ENCODE measurements around the gene COX19.

The COX19 gene

GRCh38 chr7:937856-938484 lies 37.4 kb downstream of the COX19 start:
- no peak overlapping the region for H3K4me3 ChIP-seq (ENCODE audit: extremely low read depth, insufficient read depth, low read length, poor library complexity, severe bottlenecking)
- H3K4me1 ChIP-seq (ENCODE audit: control insufficient read depth, insufficient read depth, low read length, poor library complexity, severe bottlenecking), result peaks cover 4% of the 10 kb centered on the region
- WGBS, 2 experiments (ENCODE audit: insufficient coverage in 2 of 2), result 87 to 93% methylated on average over 12 to 15 of the region's 16 CpGs
- H3K36me3 ChIP-seq (ENCODE audit: control insufficient read depth, insufficient read depth, low read length), result no peaks in the 10 kb centered on the region
- peaks cover 5% of the 10 kb centered on the region for H3K9me3 ChIP-seq (ENCODE audit: control insufficient read depth, low read length)
- H3K27ac ChIP-seq (ENCODE audit: low read depth, low read length, severe bottlenecking), result no peak overlapping the region

- 86 to 90% methylated on average over 14 to 19 of the region's 22 CpGs for WGBS, 2 experiments (ENCODE audit: insufficient coverage in 2 of 2)
- Histone ChIP-seq H3K9me3 (ENCODE audit: control insufficient read depth, low read length) (peaks cover 5% of the 10 kb centered on the region), H3K4me1 (ENCODE audit: control insufficient read depth, insufficient read depth, low read length, poor library complexity, severe bottlenecking) (peaks cover 4% of the 10 kb centered on the region), H3K27ac (ENCODE audit: low read depth, low read length, severe bottlenecking) (no peak overlapping the region), H3K4me3 (ENCODE audit: extremely low read depth, insufficient read depth, low read length, poor library complexity, severe bottlenecking) (no peak overlapping the region), H3K36me3 (ENCODE audit: control insufficient read depth, insufficient read depth, low read length) (no peaks in the 10 kb centered on the region)
Observed at GRCh38 chr7:936386-937054, 38.8 kb downstream of the COX19 start.

GRCh38 chr7:935874-936385 lies 39.4 kb downstream of the COX19 start:
- H3K4me1 ChIP-seq (ENCODE audit: control insufficient read depth, insufficient read depth, low read length, poor library complexity, severe bottlenecking), result peaks cover 4% of the 10 kb centered on the region
- H3K4me3 ChIP-seq (ENCODE audit: extremely low read depth, insufficient read depth, low read length, poor library complexity, severe bottlenecking), result no peak overlapping the region
- peaks cover 5% of the 10 kb centered on the region for H3K9me3 ChIP-seq (ENCODE audit: control insufficient read depth, low read length)
- H3K36me3 ChIP-seq (ENCODE audit: control insufficient read depth, insufficient read depth, low read length), result no peaks in the 10 kb centered on the region
- 93% methylated on average over 28 of the region's 28 CpGs for WGBS, 2 experiments (ENCODE audit: insufficient coverage in 2 of 2)
- H3K27ac ChIP-seq (ENCODE audit: low read depth, low read length, severe bottlenecking), result no peak overlapping the region

GRCh38 chr7:935164-935873 lies 40.0 kb downstream of the COX19 start:
- Histone ChIP-seq H3K9me3 (ENCODE audit: control insufficient read depth, low read length) (no peaks in the 10 kb centered on the region), H3K27ac (ENCODE audit: low read depth, low read length, severe bottlenecking) (no peak overlapping the region), H3K36me3 (ENCODE audit: control insufficient read depth, insufficient read depth, low read length) (no peaks in the 10 kb centered on the region), H3K4me3 (ENCODE audit: extremely low read depth, insufficient read depth, low read length, poor library complexity, severe bottlenecking) (no peak overlapping the region), H3K4me1 (ENCODE audit: control insufficient read depth, insufficient read depth, low read length, poor library complexity, severe bottlenecking) (peaks cover 4% of the 10 kb centered on the region)
- 92% methylated on average over 34 to 37 of the region's 46 CpGs for WGBS, 2 experiments (ENCODE audit: insufficient coverage in 2 of 2)

GRCh38 chr7:934469-935163 lies 40.7 kb downstream of the COX19 start:
- no peaks in the 10 kb centered on the region for H3K9me3 ChIP-seq (ENCODE audit: control insufficient read depth, low read length)
- WGBS, 2 experiments (ENCODE audit: insufficient coverage in 2 of 2), result 93 to 95% methylated on average over 31 of the region's 34 CpGs

GRCh38 chr7:932651-932975 lies 42.7 kb downstream of the COX19 start:
- Histone ChIP-seq H3K4me1 (ENCODE audit: control insufficient read depth, insufficient read depth, low read length, poor library complexity, severe bottlenecking) (peaks cover 4% of the 10 kb centered on the region), H3K4me3 (ENCODE audit: extremely low read depth, insufficient read depth, low read length, poor library complexity, severe bottlenecking) (no peak overlapping the region), H3K27ac (ENCODE audit: low read depth, low read length, severe bottlenecking) (no peak overlapping the region), H3K9me3 (ENCODE audit: control insufficient read depth, low read length) (no peaks in the 10 kb centered on the region), H3K36me3 (ENCODE audit: control insufficient read depth, insufficient read depth, low read length) (no peaks in the 10 kb centered on the region)
- WGBS, 2 experiments (ENCODE audit: insufficient coverage in 2 of 2), result 96 to 99% methylated on average over 11 of the region's 11 CpGs

More at GRCh38 chr7:934469-935163, 40.7 kb downstream of the COX19 start:
- peaks cover 4% of the 10 kb centered on the region for H3K4me1 ChIP-seq (ENCODE audit: control insufficient read depth, insufficient read depth, low read length, poor library complexity, severe bottlenecking)
- no peak overlapping the region for H3K27ac ChIP-seq (ENCODE audit: low read depth, low read length, severe bottlenecking)
- no peaks in the 10 kb centered on the region for H3K36me3 ChIP-seq (ENCODE audit: control insufficient read depth, insufficient read depth, low read length)
- H3K4me3 ChIP-seq (ENCODE audit: extremely low read depth, insufficient read depth, low read length, poor library complexity, severe bottlenecking), result no peak overlapping the region

- H3K4me3 ChIP-seq (ENCODE audit: extremely low read depth, insufficient read depth, low read length, poor library complexity, severe bottlenecking), result no peak overlapping the region
- no peaks in the 10 kb centered on the region for H3K36me3 ChIP-seq (ENCODE audit: control insufficient read depth, insufficient read depth, low read length)
- no peak overlapping the region for H3K27ac ChIP-seq (ENCODE audit: low read depth, low read length, severe bottlenecking)
- no peaks in the 10 kb centered on the region for H3K9me3 ChIP-seq (ENCODE audit: control insufficient read depth, low read length)
- peaks cover 4% of the 10 kb centered on the region for H3K4me1 ChIP-seq (ENCODE audit: control insufficient read depth, insufficient read depth, low read length, poor library complexity, severe bottlenecking)
- WGBS, 2 experiments (ENCODE audit: insufficient coverage in 2 of 2), result 91 to 93% methylated on average over 21 of the region's 21 CpGs
Observed at GRCh38 chr7:931871-932650, 43.3 kb downstream of the COX19 start.

- 85 to 90% methylated on average over 20 to 25 of the region's 29 CpGs for WGBS, 2 experiments (ENCODE audit: insufficient coverage in 2 of 2)
- Histone ChIP-seq H3K36me3 (ENCODE audit: control insufficient read depth, insufficient read depth, low read length) (no peaks in the 10 kb centered on the region), H3K9me3 (ENCODE audit: control insufficient read depth, low read length) (no peaks in the 10 kb centered on the region), H3K4me3 (ENCODE audit: extremely low read depth, insufficient read depth, low read length, poor library complexity, severe bottlenecking) (no peak overlapping the region), H3K27ac (ENCODE audit: low read depth, low read length, severe bottlenecking) (no peak overlapping the region), H3K4me1 (ENCODE audit: control insufficient read depth, insufficient read depth, low read length, poor library complexity, severe bottlenecking) (no peaks in the 10 kb centered on the region)
Observed at GRCh38 chr7:930975-931758, 44.2 kb downstream of the COX19 start.

GRCh38 chr7:929311-929711 lies 46.0 kb downstream of the COX19 start:
- Histone ChIP-seq H3K36me3 (ENCODE audit: control insufficient read depth, insufficient read depth, low read length) (no peaks in the 10 kb centered on the region), H3K4me1 (ENCODE audit: control insufficient read depth, insufficient read depth, low read length, poor library complexity, severe bottlenecking) (peaks cover 10% of the 10 kb centered on the region), H3K9me3 (ENCODE audit: control insufficient read depth, low read length) (no peaks in the 10 kb centered on the region), H3K27ac (ENCODE audit: low read depth, low read length, severe bottlenecking) (no peak overlapping the region), H3K4me3 (ENCODE audit: extremely low read depth, insufficient read depth, low read length, poor library complexity, severe bottlenecking) (no peak overlapping the region)
- WGBS, 2 experiments (ENCODE audit: insufficient coverage in 2 of 2), result 94 to 96% methylated on average over 11 to 13 of the region's 14 CpGs
